OCI-LY3 (cell line): ENCODE data around the gene FCHSD1.
A peak's percentile ranks its signal among the peaks of the same experiment; 100 is the strongest.

Source experiments
- H2AFZ ChIP-seq: fragments of 200-600, 300-600 bp; shearing (Covaris generic); 2 replicates; pipeline ENCODE4 v1.6.0; 2014; ENCODE audit warnings: antibody characterized with exemption, low read depth, low read length
- H3K27ac ChIP-seq: fragments of 200-600, 300-600 bp; sonication (generic); 2 replicates; pipeline ENCODE4 v1.5.1; 2014; ENCODE audit warnings: mild to moderate bottlenecking, low read length, moderate library complexity, mixed read lengths
- H3K27me3 ChIP-seq: fragments of 200-600, 300-600 bp; sonication (generic); 2 replicates; pipeline ENCODE4 v1.6.1; 2014; ENCODE audit warnings: low read depth, low read length, mixed read lengths
- H3K36me3 ChIP-seq: fragments of 200-600, 300-600 bp; sonication (generic); replicated peaks from 2 replicates; pipeline ENCODE3; 2014; ENCODE audit warnings: low read depth, low read length, mixed read lengths
- H3K4me1 ChIP-seq: fragments of 300-600, 200-600 bp; sonication (generic); 2 replicates; pipeline ENCODE4 v1.6.1; 2014; ENCODE audit warnings: low read length, mixed read lengths
- H3K4me2 ChIP-seq: fragments of 200-600, 300-600 bp; sonication (generic); 2 replicates; pipeline ENCODE4 v1.6.1; 2014; ENCODE audit warnings: low read length, mixed read lengths
- H3K4me3 ChIP-seq: fragments of 300-600, 200-600 bp; sonication (generic); 2 replicates; pipeline ENCODE4 v1.5.1; 2014; ENCODE audit warnings: antibody characterized with exemption, mild to moderate bottlenecking, low read length, moderate library complexity
- H3K79me2 ChIP-seq: fragments of 300-600, 200-600 bp; shearing (Covaris generic); 2 replicates; pipeline ENCODE4 v1.6.1; 2014; ENCODE audit warnings: mild to moderate bottlenecking, low read length, mixed read lengths
- H3K9ac ChIP-seq: fragments of 300-600, 200-600 bp; shearing (Covaris generic); 2 replicates; pipeline ENCODE4 v1.6.0; 2014; ENCODE audit warnings: mild to moderate bottlenecking, low read length, moderate library complexity
- H3K9me3 ChIP-seq: fragments of 200-600, 300-600 bp; shearing (Covaris generic); 2 replicates; pipeline ENCODE4 v1.6.1; 2014; ENCODE audit warnings: low read length, mixed read lengths; ENCODE audit not compliant: insufficient read depth
- H4K20me1 ChIP-seq: fragments of 200-600, 300-600 bp; sonication (generic); 2 replicates; pipeline ENCODE4 v1.6.1; 2016; ENCODE audit warnings: low read length, mixed read lengths; ENCODE audit not compliant: insufficient read depth
- CTCF ChIP-seq: fragments of 200-600, 300-600 bp; sonication (generic); IDR thresholded peaks from 2 replicates; pipeline ENCODE4 v1.5.1; 2014; ENCODE audit warnings: antibody characterized with exemption, low read length, low read depth
- EZH2phosphoT487 ChIP-seq: fragments of 200-600 bp; shearing (Covaris generic); IDR thresholded peaks from 2 replicates; pipeline ENCODE4 v1.6.1; 2018; ENCODE audit warnings: antibody characterized with exemption, mixed run types, low read depth

The FCHSD1 gene

GRCh38 chr5:141650851-141651727 lies at the start of gene FCHSD1:
Gene FCHSD1 (minus strand): TSS chr5:141651418. CDS start chr5:141651368, 50 bp downstream.
- no peaks in the 10 kb centered on the region for H4K20me1 ChIP-seq
- no peaks in the 10 kb centered on the region for H3K9me3 ChIP-seq
- no peak within 1 kb of the TSS for H3K27ac ChIP-seq
- H3K79me2 ChIP-seq: no peaks in the 10 kb centered on the region
- H3K27me3 ChIP-seq: no peaks in the 10 kb centered on the region
- peaks cover 4% of the 10 kb centered on the region for H3K4me1 ChIP-seq
- TF ChIP-seq EZH2phosphoT487 (no peak), CTCF (no peak)
- no peaks in the 10 kb centered on the region for H3K36me3 ChIP-seq
- peak within 1 kb of the TSS; percentile 90 for H3K4me3 ChIP-seq
- H3K9ac ChIP-seq: peak within 1 kb of the TSS; percentile 63
- peak within 1 kb of the TSS; percentile 92 for H3K4me2 ChIP-seq
- H2AFZ ChIP-seq: peak within 1 kb of the TSS; percentile 47; the same call in 1 of the 2 replicates

- H3K4me1 ChIP-seq: peaks cover 23% of the 10 kb centered on the region
- peaks cover 36% of the 10 kb centered on the region for H3K27me3 ChIP-seq
- H2AFZ ChIP-seq: no peak overlapping the region
- no peaks in the 10 kb centered on the region for H4K20me1 ChIP-seq
- no peaks in the 10 kb centered on the region for H3K36me3 ChIP-seq
- TF ChIP-seq CTCF (no peak), EZH2phosphoT487 (no peak)
- no peaks in the 10 kb centered on the region for H3K9me3 ChIP-seq
- no peaks in the 10 kb centered on the region for H3K79me2 ChIP-seq
- H3K4me2 ChIP-seq: no peak overlapping the region
- no peak overlapping the region for H3K27ac ChIP-seq
- H3K9ac ChIP-seq: no peak overlapping the region
- H3K4me3 ChIP-seq: no peak overlapping the region
Observed at GRCh38 chr5:141697586-141697985, 46.4 kb upstream of the FCHSD1 start.

- Histone ChIP-seq H4K20me1 (no peaks in the 10 kb centered on the region), H3K9ac (no peak overlapping the region), H3K9me3 (no peaks in the 10 kb centered on the region), H3K4me1 (peaks cover 20% of the 10 kb centered on the region), H3K4me2 (no peak overlapping the region), H3K36me3 (no peaks in the 10 kb centered on the region), H2AFZ (no peak overlapping the region), H3K4me3 (no peak overlapping the region), H3K27me3 (peaks cover 36% of the 10 kb centered on the region), H3K27ac (no peak overlapping the region), H3K79me2 (no peaks in the 10 kb centered on the region)
- TF ChIP-seq EZH2phosphoT487 (no peak), CTCF (no peak)
Observed at GRCh38 chr5:141696431-141696830, 45.2 kb upstream of the FCHSD1 start.

- no peak for TF ChIP-seq CTCF
- TF ChIP-seq EZH2phosphoT487: no peak
- Histone ChIP-seq H3K9ac (no peak overlapping the region), H3K4me1 (peaks cover 16% of the 10 kb centered on the region), H4K20me1 (no peaks in the 10 kb centered on the region), H3K9me3 (no peaks in the 10 kb centered on the region), H2AFZ (no peak overlapping the region), H3K4me2 (no peak overlapping the region), H3K27me3 (peaks cover 38% of the 10 kb centered on the region; the same call in 1 of the 2 replicates), H3K79me2 (no peaks in the 10 kb centered on the region), H3K27ac (no peak overlapping the region), H3K4me3 (no peak overlapping the region), H3K36me3 (no peaks in the 10 kb centered on the region)
Observed at GRCh38 chr5:141695627-141696215, 44.5 kb upstream of the FCHSD1 start.
